Endothelial cell of umbilical vein (primary cell): Measurements from ENCODE around the gene SPDYE16.
"Not testable (repeated sequence)": the region's sequence is repeated elsewhere in the genome, so short reads cannot be mapped to it uniquely, and the experiment has no call there.

ENCODE experiments used
- EZH2 ChIP-seq: IDR thresholded peaks from 2 replicates; pipeline ENCODE4 v1.6.1; 2012; ENCODE audit warnings: borderline replicate concordance, low read depth, mild to moderate bottlenecking, moderate library complexity, low read length, inconsistent platforms; ENCODE audit not compliant: severe bottlenecking
- FOS ChIP-seq: IDR thresholded peaks from 2 replicates; pipeline ENCODE4 v1.6.1; 2011; ENCODE audit warnings: mild to moderate bottlenecking, low read length, moderate library complexity, borderline replicate concordance; ENCODE audit not compliant: insufficient read depth
- GATA2 ChIP-seq: IDR thresholded peaks from 2 replicates; pipeline ENCODE4 v1.7.0; 2011; ENCODE audit warnings: low read depth, mild to moderate bottlenecking, moderate library complexity, mixed read lengths, low read length; ENCODE audit not compliant: insufficient read length, insufficient read depth
- JUN ChIP-seq: IDR thresholded peaks from 2 replicates; pipeline ENCODE4 v1.6.1; 2011; ENCODE audit warnings: borderline replicate concordance, low read depth; ENCODE audit not compliant: insufficient read length, insufficient read depth
- MYC ChIP-seq: IDR thresholded peaks from one replicate; pipeline ENCODE4 v1.6.1; 2011; ENCODE audit warnings: mild to moderate bottlenecking, low read depth, low read length
- POLR2A ChIP-seq: IDR thresholded peaks from 2 replicates; pipeline ENCODE4 v1.6.1; 2012; ENCODE audit warnings: low read depth, mild to moderate bottlenecking, control low read depth, low read length
- POLR2AphosphoS5 ChIP-seq: IDR thresholded peaks from 2 replicates; pipeline ENCODE4 v1.6.1; 2012; ENCODE audit warnings: low read depth, mild to moderate bottlenecking, control low read depth, low read length, moderate library complexity; ENCODE audit not compliant: insufficient read depth
- TF ChIP-seq, protein P1 (sequence below), 2 donors: IDR thresholded peaks; 1 replicate in 1 of 2; 2 replicates in 1 of 2; pipeline ENCODE4 v1.5.1; 2011; ENCODE audit warnings: low read length in 2 of 2, mild to moderate bottlenecking in 2 of 2, moderate library complexity in 2 of 2, control low read depth in 1 of 2, inconsistent platforms in 1 of 2, low read depth in 1 of 2; ENCODE audit not compliant: insufficient read depth in 1 of 2; ENCODE audit errors: extremely low read depth in 1 of 2
- TF ChIP-seq, protein P2 (sequence below): IDR thresholded peaks from 2 replicates; pipeline ENCODE4 v1.6.1; 2011; ENCODE audit not compliant: insufficient read depth, insufficient read length

DNA sequence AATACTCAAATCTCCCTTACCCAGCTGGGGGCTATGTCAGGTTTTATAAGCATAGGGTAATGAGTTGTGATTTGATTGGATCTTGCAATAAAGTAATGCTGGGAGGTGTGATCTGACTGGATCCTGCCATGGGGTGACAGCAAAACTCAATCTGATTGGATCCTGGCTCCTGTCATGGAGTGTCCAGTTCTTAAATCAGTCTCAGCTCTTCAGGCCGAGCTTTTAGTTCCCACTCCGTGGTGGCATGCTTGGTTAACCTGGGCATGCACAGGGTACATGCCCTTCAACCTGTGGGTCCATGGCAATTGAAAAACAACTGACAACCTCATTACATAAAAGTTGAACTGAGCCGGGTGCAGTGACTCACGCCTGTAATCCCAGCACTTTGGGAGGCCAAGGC, 16.9 kb downstream of the SPDYE16 start:
- not testable (repeated sequence) for TF ChIP-seq POLR2A, GATA2, MYC, POLR2AphosphoS5, JUN, FOS, EZH2
- TF ChIP-seq, protein P1, sequence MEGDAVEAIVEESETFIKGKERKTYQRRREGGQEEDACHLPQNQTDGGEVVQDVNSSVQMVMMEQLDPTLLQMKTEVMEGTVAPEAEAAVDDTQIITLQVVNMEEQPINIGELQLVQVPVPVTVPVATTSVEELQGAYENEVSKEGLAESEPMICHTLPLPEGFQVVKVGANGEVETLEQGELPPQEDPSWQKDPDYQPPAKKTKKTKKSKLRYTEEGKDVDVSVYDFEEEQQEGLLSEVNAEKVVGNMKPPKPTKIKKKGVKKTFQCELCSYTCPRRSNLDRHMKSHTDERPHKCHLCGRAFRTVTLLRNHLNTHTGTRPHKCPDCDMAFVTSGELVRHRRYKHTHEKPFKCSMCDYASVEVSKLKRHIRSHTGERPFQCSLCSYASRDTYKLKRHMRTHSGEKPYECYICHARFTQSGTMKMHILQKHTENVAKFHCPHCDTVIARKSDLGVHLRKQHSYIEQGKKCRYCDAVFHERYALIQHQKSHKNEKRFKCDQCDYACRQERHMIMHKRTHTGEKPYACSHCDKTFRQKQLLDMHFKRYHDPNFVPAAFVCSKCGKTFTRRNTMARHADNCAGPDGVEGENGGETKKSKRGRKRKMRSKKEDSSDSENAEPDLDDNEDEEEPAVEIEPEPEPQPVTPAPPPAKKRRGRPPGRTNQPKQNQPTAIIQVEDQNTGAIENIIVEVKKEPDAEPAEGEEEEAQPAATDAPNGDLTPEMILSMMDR (IDR thresholded peaks at IDR 0.05; ENCODE audit: extremely low read depth in 1 of 2, insufficient read depth in 1 of 2, low read depth in 1 of 2, low read length in 2 of 2) = not testable (repeated sequence)
- TF ChIP-seq, protein P2, sequence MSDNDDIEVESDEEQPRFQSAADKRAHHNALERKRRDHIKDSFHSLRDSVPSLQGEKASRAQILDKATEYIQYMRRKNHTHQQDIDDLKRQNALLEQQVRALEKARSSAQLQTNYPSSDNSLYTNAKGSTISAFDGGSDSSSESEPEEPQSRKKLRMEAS = not testable (repeated sequence)
